HEK293 (cell line): ENCODE data around the gene CD151.

ENCODE experiments used
- CTCF ChIA-PET: fragments of 350-600 bp; formaldehyde crosslinking; extraction: SDS; loops from one replicate; lab custom pipeline; 2021; ENCODE audit warnings: antibody characterized with exemption; lab: Yijun Ruan, JAX
- POLR2A ChIA-PET: fragments of 300-600 bp; formaldehyde crosslinking; extraction: SDS; loops from one replicate; lab custom pipeline; 2020; ENCODE audit warnings: antibody characterized with exemption, inconsistent platforms; lab: Yijun Ruan, JAX
- H3K27ac ChIP-seq: fragments of 200-500 bp; sonication (Bioruptor generic); 2 replicates; pipeline ENCODE4 v1.5.1; 2014; ENCODE audit warnings: low read depth, low read length, control low read depth, inconsistent platforms; ENCODE audit errors: extremely low read depth
- H3K36me3 ChIP-seq, 2 experiments: fragments of 200-500 bp in 1 of 2; sonication (Bioruptor generic) in 1 of 2; 1 replicate in 1 of 2; 2 replicates in 1 of 2; pipeline ENCODE4 v1.5.1; 2014 to 2017; ENCODE audit warnings: inconsistent platforms in 2 of 2, low read length in 2 of 2; ENCODE audit not compliant: control insufficient read depth in 2 of 2, insufficient read depth in 1 of 2
- H3K4me1 ChIP-seq: fragments of 200-500 bp; sonication (Bioruptor generic); 2 replicates; pipeline ENCODE4 v1.5.1; 2014; ENCODE audit warnings: mild to moderate bottlenecking, low read length, inconsistent platforms; ENCODE audit not compliant: control insufficient read depth, insufficient read depth
- H3K4me3 ChIP-seq: 2 replicates; pipeline ENCODE4 v1.5.1; 2011; ENCODE audit warnings: low read depth, mild to moderate bottlenecking, control low read depth, low read length, moderate library complexity
- H3K9me3 ChIP-seq: fragments of 200-500 bp; sonication (Bioruptor generic); 2 replicates; pipeline ENCODE4 v1.5.1; 2014; ENCODE audit warnings: low read depth, low read length, inconsistent platforms; ENCODE audit not compliant: control insufficient read depth, insufficient read depth
- GLIS2 ChIP-seq: fragments of 450-650 bp; formaldehyde crosslinking; IDR thresholded peaks from 2 replicates; pipeline ENCODE4 v1.5.1; 2016; ENCODE audit warnings: missing biosample characterization, missing genetic modification characterization
- KLF10 ChIP-seq: fragments of 450-650 bp; IDR thresholded peaks from 2 replicates; pipeline ENCODE4 v1.5.1; 2018; ENCODE audit warnings: missing biosample characterization, mild to moderate bottlenecking, missing genetic modification characterization
- KLF8 ChIP-seq: fragments of 450-650 bp; formaldehyde crosslinking; IDR thresholded peaks from 2 replicates; pipeline ENCODE4 v1.5.1; 2016; ENCODE audit warnings: missing biosample characterization, missing genetic modification characterization
- MYNN ChIP-seq: fragments of 450-650 bp; formaldehyde crosslinking; IDR thresholded peaks from 2 replicates; pipeline ENCODE4 v1.5.1; 2016; ENCODE audit warnings: missing biosample characterization, missing genetic modification characterization, borderline replicate concordance
- REST ChIP-seq: fragments of 450-650 bp; formaldehyde crosslinking; IDR thresholded peaks from 2 replicates; pipeline ENCODE4 v1.5.1; 2016; ENCODE audit warnings: missing biosample characterization, missing genetic modification characterization
- SCRT1 ChIP-seq: fragments of 450-650 bp; formaldehyde crosslinking; IDR thresholded peaks from 2 replicates; pipeline ENCODE4 v1.5.1; 2016; ENCODE audit warnings: missing biosample characterization, missing genetic modification characterization, borderline replicate concordance
- SCRT2 ChIP-seq: fragments of 450-650 bp; formaldehyde crosslinking; IDR thresholded peaks from 2 replicates; pipeline ENCODE4 v1.5.1; 2016; ENCODE audit warnings: missing biosample characterization, missing genetic modification characterization
- YY2 ChIP-seq: fragments of 450-650 bp; formaldehyde crosslinking; IDR thresholded peaks from 2 replicates; pipeline ENCODE4 v1.5.1; 2016; ENCODE audit warnings: missing biosample characterization, missing genetic modification characterization
- ZBTB26 ChIP-seq: fragments of 450-650 bp; formaldehyde crosslinking; optimal IDR thresholded peaks from 2 replicates; pipeline ENCODE3; 2016; ENCODE audit warnings: missing biosample characterization, mild to moderate bottlenecking, missing genetic modification characterization
- ZBTB6 ChIP-seq: fragments of 450-650 bp; formaldehyde crosslinking; IDR thresholded peaks from 2 replicates; pipeline ENCODE4 v1.5.1; 2017; ENCODE audit warnings: missing biosample characterization, missing genetic modification characterization
- ZBTB8A ChIP-seq: fragments of 450-650 bp; formaldehyde crosslinking; IDR thresholded peaks from 2 replicates; pipeline ENCODE4 v1.5.1; 2016; ENCODE audit warnings: missing biosample characterization, missing genetic modification characterization
- ZNF266 ChIP-seq: fragments of 450-650 bp; formaldehyde crosslinking; IDR thresholded peaks from 2 replicates; pipeline ENCODE4 v1.5.1; 2016; ENCODE audit warnings: missing biosample characterization, missing genetic modification characterization, low read depth
- ZNF280C ChIP-seq: fragments of 450-650 bp; formaldehyde crosslinking; IDR thresholded peaks from 2 replicates; pipeline ENCODE4 v1.5.1; 2016; ENCODE audit warnings: missing biosample characterization, missing genetic modification characterization
- ZNF335 ChIP-seq: fragments of 450-650 bp; formaldehyde crosslinking; conservative IDR thresholded peaks from 2 replicates; pipeline ENCODE4 v1.5.1; 2016; ENCODE audit warnings: missing biosample characterization, missing genetic modification characterization
- ZNF692 ChIP-seq: fragments of 450-650 bp; formaldehyde crosslinking; IDR thresholded peaks from 2 replicates; pipeline ENCODE4 v1.5.1; 2016; ENCODE audit warnings: missing biosample characterization, missing genetic modification characterization
- ZSCAN5A ChIP-seq: fragments of 450-650 bp; formaldehyde crosslinking; IDR thresholded peaks from 2 replicates; pipeline ENCODE4 v1.5.1; 2016; ENCODE audit warnings: missing biosample characterization, missing genetic modification characterization

CD151 gene

GRCh38 chr11:841981-842369 is 9.2 kb downstream of the CD151 start:
- CTCF ChIA-PET, result interaction anchor here (0.7 kb wide), 1 partner anchor 22 kb away, joined by 3 read pairs; no protein-coding TSS in a partner anchor
- 0 out of 2 replicates have a peak, but pooled peaks cover 4% of the 10 kb centered on the region for H3K4me1 ChIP-seq
- POLR2A ChIA-PET, result interaction anchor here (1.4 to 15.0 kb wide), 3 partner anchors 11 to 33 kb away, joined by 5 to 202 read pairs (median 70); partner anchors contain the start of genes CD151, CRACR2B, PNPLA2 and RPLP2

GRCh38 chr11:842370-843002 is 9.7 kb downstream of the CD151 start, which contains the start of the genes POLR2L and TSPAN4:
Gene POLR2L, minus strand, starts transcription at chr11:842529. Its CDS starts 21 bp downstream, at chr11:842508.
Gene TSPAN4, plus strand, starts transcription at chr11:842852. Its CDS starts 7,453 bp downstream, at chr11:850305.
- H3K9me3 ChIP-seq, result no peaks in the 10 kb centered on the region
- POLR2A ChIA-PET, result interaction anchor here (0.6 to 6.9 kb wide), 10 partner anchors 11 to 83 kb away, joined by 3 to 70 read pairs (median 6); partner anchors contain the start of genes CD151, CRACR2B, PNPLA2 and RPLP2
- peak within 1 kb of the TSS; percentile 89 for H3K4me3 ChIP-seq
- H3K4me1 ChIP-seq, result 0 out of 2 replicates have a peak, but pooled peaks cover 4% of the 10 kb centered on the region
- CTCF ChIA-PET, result no interaction called here
- peaks cover 0 to 38% of the 10 kb centered on the region in 2 experiments; a peak in 1 of 3 replicates for H3K36me3 ChIP-seq
- peak within 1 kb of the TSS; percentile 93 for H3K27ac ChIP-seq
- TF ChIP-seq KLF8 (tag by site-specific recombination), result peak; percentile 63; the same call in 1 of the 2 replicates
- peak; percentile 59; the same call in 1 of the 2 replicates for TF ChIP-seq ZSCAN5A (tag by site-specific recombination)
- TF ChIP-seq ZBTB6 (tag by site-specific recombination), result peak; percentile 32; the same call in 1 of the 2 replicates
- TF ChIP-seq YY2 (tag by site-specific recombination), result peak; percentile 54; the same call in 1 of the 2 replicates
- TF ChIP-seq KLF10, result peak; percentile 71; the same call in 1 of the 2 replicates
- TF ChIP-seq SCRT1 (tag by site-specific recombination), result peak; percentile 51; the same call in 1 of the 2 replicates
- TF ChIP-seq ZBTB26 (tag by site-specific recombination), result peak; percentile 80
- peak; percentile 96 for TF ChIP-seq SCRT2 (tag by site-specific recombination)
- TF ChIP-seq ZNF266 (tag by site-specific recombination), result no peak
- TF ChIP-seq ZNF692, result peak; percentile 61; the same call in 1 of the 2 replicates

More at GRCh38 chr11:841981-842369, 9.2 kb downstream of the CD151 start:
- TF ChIP-seq ZNF280C (tag by site-specific recombination) (no peak), REST (tag by site-specific recombination) (peak; percentile 13; the same call in 1 of the 2 replicates), ZNF335 (tag by site-specific recombination) (peak; percentile 27; the same call in 1 of the 2 replicates), ZBTB8A (peak; percentile 26; the same call in 1 of the 2 replicates), GLIS2 (peak; percentile 56; the same call in 1 of the 2 replicates), MYNN (tag by site-specific recombination) (no peak)
- peak overlapping the region; percentile 89 for H3K4me3 ChIP-seq
- H3K27ac ChIP-seq, result peak overlapping the region; percentile 93
- peaks cover 0 to 43% of the 10 kb centered on the region in 2 experiments; a peak in 1 of 3 replicates for H3K36me3 ChIP-seq
- no peaks in the 10 kb centered on the region for H3K9me3 ChIP-seq
